Osteoblast (primary cell): ENCODE measurements around the gene TSPAN11. TPM values are rescaled to one million over a fixed set of nuclear protein-coding genes. Genes with fewer than 3 reads are reported as not detected.

Experiments
- DNase-seq: peaks from one replicate; pipeline ENCODE4 v3.0.0; 2011; ENCODE audit warnings: low spot score, mixed read lengths; ENCODE audit not compliant: insufficient read length; ENCODE audit errors: missing footprints
- H2AFZ ChIP-seq: 2 replicates; pipeline ENCODE4 v1.6.0; 2011; ENCODE audit warnings: mild to moderate bottlenecking, low read length
- H3K27ac ChIP-seq: 2 replicates; pipeline ENCODE4 v1.5.1; 2011; ENCODE audit warnings: mild to moderate bottlenecking, low read depth, low read length, moderate library complexity
- H3K27me3 ChIP-seq: 2 replicates; pipeline ENCODE4 v1.6.0; 2012; ENCODE audit warnings: mild to moderate bottlenecking, control low read depth, inconsistent platforms, low read length, moderate library complexity; ENCODE audit not compliant: insufficient read depth
- H3K36me3 ChIP-seq: 2 replicates; pipeline ENCODE4 v1.5.1; 2011; ENCODE audit warnings: mild to moderate bottlenecking, low read length, control low read depth, moderate library complexity; ENCODE audit not compliant: insufficient read depth
- H3K4me1 ChIP-seq: 2 replicates; pipeline ENCODE4 v1.5.1; 2011; ENCODE audit warnings: mild to moderate bottlenecking, low read length, control low read depth, moderate library complexity; ENCODE audit not compliant: insufficient read depth
- H3K4me2 ChIP-seq: 2 replicates; pipeline ENCODE4 v1.6.0; 2011; ENCODE audit warnings: mild to moderate bottlenecking, low read length; ENCODE audit not compliant: insufficient read depth
- H3K4me3 ChIP-seq: fragments of 200-600 bp; sonication (generic); 3 replicates; pipeline ENCODE4 v1.5.1; 2012; ENCODE audit warnings: mild to moderate bottlenecking, low read length, inconsistent platforms; ENCODE audit not compliant: insufficient read depth
- H3K79me2 ChIP-seq: 2 replicates; pipeline ENCODE4 v1.6.0; 2012; ENCODE audit warnings: mild to moderate bottlenecking, low read length, control low read depth, inconsistent platforms; ENCODE audit not compliant: insufficient read depth
- H3K9me3 ChIP-seq: 2 replicates; pipeline ENCODE4 v1.5.1; 2011; ENCODE audit warnings: low read depth, low read length, control low read depth
- H4K20me1 ChIP-seq: 2 replicates; pipeline ENCODE4 v1.6.0; 2012; ENCODE audit warnings: mild to moderate bottlenecking, low read length, control low read depth; ENCODE audit not compliant: insufficient read depth
- total RNA-seq: library from RNA; depleted of rRNA; stranded (reverse); fragments of >200 nt; gene quantifications from 2 replicates; pipeline ENCODE4 v1.2.3, GENCODE V29; 2012
- TF ChIP-seq, protein P1 (sequence below): IDR thresholded peaks from 2 replicates; pipeline ENCODE4 v1.5.1; 2011; ENCODE audit warnings: mild to moderate bottlenecking, low read depth, low read length, moderate library complexity; ENCODE audit errors: extremely low read depth

TSPAN11 gene
- total RNA-seq, 1 donor: 5.4 TPM

DNA sequence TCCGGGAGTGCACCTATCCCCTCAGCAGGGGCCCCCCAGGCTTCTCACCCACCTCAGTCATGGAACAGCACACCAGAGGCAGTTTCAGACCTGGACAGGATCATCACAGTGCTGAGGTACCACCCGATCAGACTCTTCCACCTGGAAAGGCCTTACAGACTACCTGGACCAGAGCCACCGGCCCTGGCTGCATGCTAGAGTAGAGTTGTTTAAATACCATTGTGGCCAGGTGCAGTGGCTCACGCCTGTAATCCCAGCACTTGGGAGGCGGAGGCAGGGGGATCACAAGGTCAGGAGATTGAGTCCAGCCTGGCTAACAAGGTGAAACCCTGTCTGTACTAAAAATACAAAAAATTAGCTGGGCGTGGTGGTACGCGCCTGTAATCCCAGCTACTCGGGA lies 61.5 kb downstream of the TSPAN11 start:
- Histone ChIP-seq H4K20me1 (no peaks in the 10 kb centered on the region), H3K9me3 (no peaks in the 10 kb centered on the region), H3K36me3 (no peaks in the 10 kb centered on the region), H3K4me2 (no peak overlapping the region), H3K4me1 (no peaks in the 10 kb centered on the region), H3K27me3 (no peaks in the 10 kb centered on the region), H3K27ac (no peak overlapping the region), H3K79me2 (no peaks in the 10 kb centered on the region), H2AFZ (no peak overlapping the region), H3K4me3 (no peak overlapping the region)
- TF ChIP-seq, protein P1, sequence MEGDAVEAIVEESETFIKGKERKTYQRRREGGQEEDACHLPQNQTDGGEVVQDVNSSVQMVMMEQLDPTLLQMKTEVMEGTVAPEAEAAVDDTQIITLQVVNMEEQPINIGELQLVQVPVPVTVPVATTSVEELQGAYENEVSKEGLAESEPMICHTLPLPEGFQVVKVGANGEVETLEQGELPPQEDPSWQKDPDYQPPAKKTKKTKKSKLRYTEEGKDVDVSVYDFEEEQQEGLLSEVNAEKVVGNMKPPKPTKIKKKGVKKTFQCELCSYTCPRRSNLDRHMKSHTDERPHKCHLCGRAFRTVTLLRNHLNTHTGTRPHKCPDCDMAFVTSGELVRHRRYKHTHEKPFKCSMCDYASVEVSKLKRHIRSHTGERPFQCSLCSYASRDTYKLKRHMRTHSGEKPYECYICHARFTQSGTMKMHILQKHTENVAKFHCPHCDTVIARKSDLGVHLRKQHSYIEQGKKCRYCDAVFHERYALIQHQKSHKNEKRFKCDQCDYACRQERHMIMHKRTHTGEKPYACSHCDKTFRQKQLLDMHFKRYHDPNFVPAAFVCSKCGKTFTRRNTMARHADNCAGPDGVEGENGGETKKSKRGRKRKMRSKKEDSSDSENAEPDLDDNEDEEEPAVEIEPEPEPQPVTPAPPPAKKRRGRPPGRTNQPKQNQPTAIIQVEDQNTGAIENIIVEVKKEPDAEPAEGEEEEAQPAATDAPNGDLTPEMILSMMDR: no peak
- DNase-seq: no peak

DNA sequence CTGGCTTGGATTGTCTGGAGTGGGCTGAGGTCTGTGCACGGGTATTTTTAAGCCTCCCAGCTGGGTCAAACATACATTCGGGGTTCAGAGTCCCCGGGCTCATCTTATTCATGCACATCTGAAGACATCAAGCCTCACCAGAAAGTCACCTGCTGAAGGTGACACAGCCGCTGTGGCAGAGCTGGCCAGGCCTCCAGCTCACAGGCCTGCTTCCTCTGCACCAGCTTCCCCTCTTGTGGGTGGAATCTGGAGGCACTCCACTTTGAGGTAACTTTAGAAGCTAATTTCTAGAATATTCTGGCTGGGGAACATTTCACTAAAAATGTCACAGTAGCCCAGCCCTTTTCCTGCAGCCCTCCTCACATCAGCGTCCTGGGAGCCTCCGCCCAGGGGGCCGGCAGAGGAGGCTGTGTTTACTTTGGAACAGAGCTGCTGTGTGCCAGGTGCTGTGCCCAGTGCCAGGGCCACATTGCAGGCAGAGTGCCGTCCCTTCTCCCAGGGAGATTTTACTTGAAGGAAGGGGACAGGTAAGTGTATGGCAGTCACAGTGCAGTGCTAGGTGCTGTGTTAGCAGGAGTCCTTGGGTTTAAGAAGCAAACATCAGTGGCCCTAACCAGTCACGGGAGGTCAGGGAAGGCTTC lies 62.2 kb downstream of the TSPAN11 start:
- Histone ChIP-seq H3K4me3 (no peak overlapping the region), H2AFZ (no peak overlapping the region), H3K27ac (no peak overlapping the region), H3K27me3 (no peaks in the 10 kb centered on the region), H3K79me2 (no peaks in the 10 kb centered on the region), H3K4me1 (no peaks in the 10 kb centered on the region), H3K36me3 (no peaks in the 10 kb centered on the region), H3K4me2 (no peak overlapping the region), H3K9me3 (no peaks in the 10 kb centered on the region), H4K20me1 (no peaks in the 10 kb centered on the region)
- DNase-seq: no peak
- TF ChIP-seq, protein P1: no peak

DNA sequence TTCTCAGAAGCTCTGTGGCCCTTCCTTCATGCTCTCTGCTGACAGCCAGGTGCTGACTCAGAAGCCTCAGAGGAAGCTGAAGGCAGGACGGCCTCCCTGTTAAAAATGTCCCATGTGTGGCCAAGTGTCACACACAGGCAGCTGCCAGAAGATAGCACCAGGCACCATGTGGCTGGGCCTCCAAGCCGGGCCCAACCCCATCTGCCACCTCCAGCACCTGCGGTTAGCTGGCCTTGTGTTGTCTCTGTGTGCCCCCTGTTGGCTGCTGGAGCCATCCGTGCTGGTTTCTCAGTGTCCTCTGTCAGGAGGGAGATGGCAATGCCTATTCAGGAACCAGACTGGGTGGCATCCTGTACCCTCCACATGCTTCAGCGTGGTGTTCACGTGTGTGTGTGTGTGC lies 63.2 kb downstream of the TSPAN11 start:
- Histone ChIP-seq H2AFZ (no peak overlapping the region), H3K4me2 (no peak overlapping the region), H3K4me3 (no peak overlapping the region), H3K36me3 (no peaks in the 10 kb centered on the region), H4K20me1 (no peaks in the 10 kb centered on the region), H3K27ac (no peak overlapping the region), H3K9me3 (no peaks in the 10 kb centered on the region), H3K4me1 (no peaks in the 10 kb centered on the region), H3K27me3 (no peaks in the 10 kb centered on the region), H3K79me2 (no peaks in the 10 kb centered on the region)
- DNase-seq: no peak
- TF ChIP-seq, protein P1: peak; percentile 24

DNA sequence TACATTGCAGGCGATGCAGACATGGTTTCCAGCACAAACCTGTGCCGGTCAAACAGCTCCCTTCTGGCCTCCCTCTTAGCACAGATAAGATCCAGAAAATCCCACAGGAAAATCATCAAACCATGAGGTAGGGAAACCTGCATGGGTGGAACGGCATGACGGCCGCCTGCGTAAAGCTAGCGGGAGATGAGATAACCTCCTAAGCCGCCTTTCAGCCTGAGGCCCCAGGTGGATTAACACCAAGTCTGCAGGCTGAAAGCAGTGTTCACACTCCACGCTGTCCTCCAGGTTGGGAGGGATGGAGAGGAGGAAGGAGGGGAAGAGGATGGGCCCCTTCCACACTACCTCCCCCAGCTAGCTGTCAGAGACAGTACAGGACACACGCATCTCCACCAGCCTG lies 63.8 kb downstream of the TSPAN11 start:
- Histone ChIP-seq H3K27ac (no peak overlapping the region), H2AFZ (no peak overlapping the region), H3K27me3 (no peaks in the 10 kb centered on the region), H4K20me1 (no peaks in the 10 kb centered on the region), H3K79me2 (no peaks in the 10 kb centered on the region), H3K4me2 (no peak overlapping the region), H3K4me3 (no peak overlapping the region), H3K9me3 (no peaks in the 10 kb centered on the region), H3K36me3 (no peaks in the 10 kb centered on the region), H3K4me1 (no peaks in the 10 kb centered on the region)
- TF ChIP-seq, protein P1: no peak
- DNase-seq: peak; percentile 65
